ENCODE measurements around the gene PHF8. TPM values are rescaled to one million over a fixed set of nuclear protein-coding genes. Genes with fewer than 3 reads are reported as not detected.

PHF8 gene
- total RNA-seq, 3 donors from 2014 or later, result 25.3 to 43.5 (median 32.8) TPM

DNA sequence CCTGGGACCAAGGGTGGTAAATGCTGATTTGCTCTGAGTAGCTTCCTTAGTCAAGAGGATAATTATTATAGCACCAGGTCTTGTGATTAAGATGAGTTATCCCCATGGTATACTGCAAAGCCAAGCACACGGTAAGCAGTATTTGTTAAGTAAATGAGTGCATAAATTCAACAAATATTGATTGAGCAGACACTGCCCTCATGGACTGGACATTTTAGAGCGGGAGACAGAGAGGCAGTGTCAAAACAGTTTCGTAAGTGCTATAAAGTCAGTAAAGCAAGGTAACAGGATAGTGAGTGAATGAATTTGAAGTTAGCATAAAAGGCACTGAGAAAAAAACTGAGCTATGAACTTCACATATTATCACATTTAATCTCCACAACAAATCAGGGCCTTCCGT is 13.9 kb downstream of the PHF8 start:
- Histone ChIP-seq H3K27ac (no peak overlapping the region), H3K4me1 (no peaks in the 10 kb centered on the region), H3K4me3 (no peak overlapping the region), H3K9me3 (no peaks in the 10 kb centered on the region), H3K36me3 (no peaks in the 10 kb centered on the region), H3K27me3 (peaks cover 0 to 33% of the 10 kb centered on the region in 2 donors)
- no peak for DNase-seq (ENCODE audit: low spot score in 2 of 2)
- TF ChIP-seq POLR2A (IDR thresholded peaks at IDR 0.05), result no peak
- no peak for TF ChIP-seq POLR2AphosphoS5 (IDR thresholded peaks at IDR 0.05)
- TF ChIP-seq, protein P1, sequence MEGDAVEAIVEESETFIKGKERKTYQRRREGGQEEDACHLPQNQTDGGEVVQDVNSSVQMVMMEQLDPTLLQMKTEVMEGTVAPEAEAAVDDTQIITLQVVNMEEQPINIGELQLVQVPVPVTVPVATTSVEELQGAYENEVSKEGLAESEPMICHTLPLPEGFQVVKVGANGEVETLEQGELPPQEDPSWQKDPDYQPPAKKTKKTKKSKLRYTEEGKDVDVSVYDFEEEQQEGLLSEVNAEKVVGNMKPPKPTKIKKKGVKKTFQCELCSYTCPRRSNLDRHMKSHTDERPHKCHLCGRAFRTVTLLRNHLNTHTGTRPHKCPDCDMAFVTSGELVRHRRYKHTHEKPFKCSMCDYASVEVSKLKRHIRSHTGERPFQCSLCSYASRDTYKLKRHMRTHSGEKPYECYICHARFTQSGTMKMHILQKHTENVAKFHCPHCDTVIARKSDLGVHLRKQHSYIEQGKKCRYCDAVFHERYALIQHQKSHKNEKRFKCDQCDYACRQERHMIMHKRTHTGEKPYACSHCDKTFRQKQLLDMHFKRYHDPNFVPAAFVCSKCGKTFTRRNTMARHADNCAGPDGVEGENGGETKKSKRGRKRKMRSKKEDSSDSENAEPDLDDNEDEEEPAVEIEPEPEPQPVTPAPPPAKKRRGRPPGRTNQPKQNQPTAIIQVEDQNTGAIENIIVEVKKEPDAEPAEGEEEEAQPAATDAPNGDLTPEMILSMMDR (IDR thresholded peaks at IDR 0.05), result no peak
- intact Hi-C loops (cut with DNase I; ENCODE audit: low total_unique reads), result no loop called here

DNA sequence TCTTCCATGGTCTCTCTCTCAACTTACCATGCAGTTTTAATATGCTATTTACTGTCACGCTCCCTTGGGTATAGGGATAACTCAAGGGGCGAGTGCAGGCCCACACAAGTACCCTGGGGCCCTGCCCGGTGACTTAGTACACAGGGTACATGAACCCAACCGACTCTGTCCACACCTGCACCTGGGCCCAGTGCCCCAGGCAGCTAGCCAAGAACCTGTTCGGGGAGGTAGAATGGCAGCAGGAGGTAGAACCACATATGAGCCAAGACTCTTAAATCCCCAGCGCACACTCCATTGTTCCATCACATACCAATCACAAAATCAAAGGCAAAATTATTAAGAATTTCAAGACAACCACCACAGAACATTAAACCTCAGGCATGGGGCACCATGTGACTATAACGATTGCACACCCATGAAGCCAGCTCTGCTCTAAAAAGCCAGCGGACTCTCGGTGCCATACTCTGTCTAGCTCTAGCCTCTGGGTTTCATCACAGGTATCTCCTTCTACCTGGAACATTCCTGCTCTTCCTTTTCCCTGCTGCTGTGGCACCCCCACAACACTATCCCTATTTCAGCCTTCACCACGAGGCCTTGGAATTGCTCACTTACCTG is 14.6 kb downstream of the PHF8 start:
- TF ChIP-seq POLR2AphosphoS5 (IDR thresholded peaks at IDR 0.05) (no peak), POLR2A (IDR thresholded peaks at IDR 0.05) (no peak)
- TF ChIP-seq, protein P1 (IDR thresholded peaks at IDR 0.05), result no peak
- H3K9me3 ChIP-seq, result no peaks in the 10 kb centered on the region
- intact Hi-C loops (cut with DNase I; ENCODE audit: low total_unique reads), result no loop called here
- no peak overlapping the region for H3K4me3 ChIP-seq
- H3K27ac ChIP-seq, result no peak overlapping the region
- H3K27me3 ChIP-seq, result peaks cover 0 to 33% of the 10 kb centered on the region in 2 donors
- H3K36me3 ChIP-seq, result no peaks in the 10 kb centered on the region
- DNase-seq (ENCODE audit: low spot score in 2 of 2), result peak; percentile 54 to 63
- H3K4me1 ChIP-seq, result no peaks in the 10 kb centered on the region

DNA sequence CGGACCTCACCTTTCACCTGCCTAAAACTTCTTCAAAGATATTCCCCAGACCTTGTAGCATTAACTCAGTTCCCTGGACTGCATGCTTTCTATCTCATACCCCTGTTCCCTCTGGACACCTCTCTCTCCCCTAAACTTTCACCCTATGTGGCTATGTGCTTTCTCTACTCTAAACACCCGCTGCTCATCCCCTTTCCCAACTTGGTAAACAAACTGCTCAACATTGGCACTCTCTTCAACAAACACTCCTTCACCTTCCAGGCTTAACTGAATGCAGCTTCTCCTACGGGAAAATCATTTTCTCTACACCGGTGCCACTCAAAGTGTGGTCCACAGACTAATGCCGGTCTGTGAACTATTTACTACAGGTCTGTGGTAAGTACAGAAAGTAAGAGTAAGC is 19.9 kb downstream of the PHF8 start:
- Histone ChIP-seq H3K4me1 (no peaks in the 10 kb centered on the region), H3K36me3 (no peaks in the 10 kb centered on the region), H3K4me3 (no peak overlapping the region), H3K27ac (no peak overlapping the region), H3K27me3 (peaks cover 0 to 11% of the 10 kb centered on the region in 2 donors), H3K9me3 (no peaks in the 10 kb centered on the region)
- no peak for DNase-seq (ENCODE audit: low spot score in 2 of 2)
- intact Hi-C loops (cut with DNase I; ENCODE audit: low total_unique reads), result no loop called here
- TF ChIP-seq, protein P1 (IDR thresholded peaks at IDR 0.05), result no peak
- TF ChIP-seq POLR2AphosphoS5 (IDR thresholded peaks at IDR 0.05), result no peak
- TF ChIP-seq POLR2A (IDR thresholded peaks at IDR 0.05), result no peak

DNA sequence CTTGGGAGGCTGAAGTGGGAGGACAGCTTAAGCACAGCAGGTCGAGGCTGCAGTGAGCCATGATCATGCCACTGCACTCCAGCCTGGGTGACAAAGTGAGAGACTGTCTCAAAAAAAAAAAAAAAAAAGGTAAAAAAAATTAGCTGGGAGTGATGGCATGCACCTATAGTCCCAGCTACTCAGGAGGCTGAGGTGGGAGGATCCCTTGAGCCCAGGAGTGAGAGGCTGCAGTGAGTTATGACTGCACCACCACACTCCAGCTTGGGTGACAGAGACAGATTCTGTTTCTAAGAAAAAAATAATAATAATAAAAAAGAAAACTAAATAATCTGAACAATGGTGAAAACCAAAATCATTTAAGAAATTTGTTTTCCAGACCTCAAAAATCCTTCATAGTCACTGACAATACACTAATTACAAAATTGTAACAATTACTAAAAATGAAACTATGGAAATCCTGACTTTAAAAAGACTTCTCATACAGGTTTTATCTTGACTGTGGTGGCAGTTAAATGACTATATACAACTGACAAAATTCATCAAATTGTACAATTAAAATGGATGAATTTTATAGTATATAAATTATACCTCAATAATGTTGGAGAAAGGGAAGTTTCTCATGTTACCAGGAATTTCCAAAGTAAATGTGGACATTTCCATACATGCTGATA is 31.3 kb downstream of the PHF8 start:
- no peak overlapping the region for H3K4me3 ChIP-seq
- peaks cover 0 to 19% of the 10 kb centered on the region in 2 donors for H3K27me3 ChIP-seq
- intact Hi-C loops (cut with DNase I; ENCODE audit: low total_unique reads), result no loop called here
- H3K4me1 ChIP-seq, result no peaks in the 10 kb centered on the region
- TF ChIP-seq, protein P1 (IDR thresholded peaks at IDR 0.05), result no peak
- TF ChIP-seq POLR2AphosphoS5 (IDR thresholded peaks at IDR 0.05) (no peak), POLR2A (IDR thresholded peaks at IDR 0.05) (no peak)
- no peak for DNase-seq (ENCODE audit: low spot score in 2 of 2)
- H3K9me3 ChIP-seq, result no peaks in the 10 kb centered on the region
- H3K36me3 ChIP-seq, result no peaks in the 10 kb centered on the region
- no peak overlapping the region for H3K27ac ChIP-seq

DNA sequence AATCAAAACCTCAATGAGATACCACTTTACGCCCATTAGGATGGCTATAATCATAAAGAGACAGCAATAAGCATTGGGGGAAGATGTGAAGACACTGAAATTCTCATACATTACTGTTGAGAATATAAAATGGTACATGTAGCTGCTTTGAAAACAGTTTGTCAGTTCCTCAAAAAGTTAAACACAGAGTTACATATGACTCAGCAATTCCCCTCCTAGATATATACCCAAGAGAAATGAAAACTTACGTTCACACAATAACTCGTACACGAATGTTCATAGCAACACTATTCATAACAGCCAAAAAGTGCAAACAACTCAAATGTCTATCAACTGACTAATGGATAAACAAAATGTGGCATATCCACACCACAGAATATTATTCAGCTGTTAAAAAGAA is 36.6 kb downstream of the PHF8 start:
- Histone ChIP-seq H3K4me1 (no peaks in the 10 kb centered on the region), H3K36me3 (no peaks in the 10 kb centered on the region), H3K4me3 (no peak overlapping the region), H3K27ac (no peak overlapping the region), H3K9me3 (no peaks in the 10 kb centered on the region), H3K27me3 (peaks cover 0 to 4% of the 10 kb centered on the region in 2 donors)
- no peak for DNase-seq (ENCODE audit: low spot score in 2 of 2)
- intact Hi-C loops (cut with DNase I; ENCODE audit: low total_unique reads), result no loop called here
- TF ChIP-seq, protein P1 (IDR thresholded peaks at IDR 0.05), result no peak
- TF ChIP-seq POLR2AphosphoS5 (IDR thresholded peaks at IDR 0.05) (no peak), POLR2A (IDR thresholded peaks at IDR 0.05) (no peak)

Measured in breast epithelium (tissue), 4 donors.